HG03025 (cell line): ENCODE measurements around the gene TPM3.

Experiments
- ATAC-seq: cut with Tn5 transposase; IDR thresholded peaks from one replicate; pipeline ENCODE4 v1.9.1; 2021; ENCODE audit warnings: mild to moderate bottlenecking, moderate library complexity; ENCODE audit not compliant: unreplicated experiment, low FRiP score

Gene TPM3

DNA sequence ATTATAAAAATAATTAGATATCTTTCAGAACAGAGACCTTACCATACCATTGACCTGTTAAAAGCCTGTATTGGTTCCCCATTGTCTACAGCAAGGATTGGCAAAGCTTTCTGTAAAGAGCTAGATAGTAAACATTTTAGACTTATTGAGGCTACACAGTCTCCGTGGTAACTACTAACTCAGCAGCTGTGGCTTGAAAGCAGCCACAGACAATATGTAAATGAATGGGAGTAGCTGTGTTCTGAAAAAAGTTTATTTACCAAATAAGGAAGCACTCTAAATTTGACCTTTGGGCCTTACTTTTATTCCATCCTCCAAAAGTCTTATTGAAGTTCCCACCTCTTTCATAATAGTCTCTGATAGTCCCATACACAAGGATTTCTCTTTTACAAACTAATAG is 76.7 kb downstream of the TPM3 start:
- no peak for ATAC-seq
